Limb (tissue), 2 donors: ENCODE data around the gene IFNL4.
A peak's percentile ranks its signal among the peaks of the same experiment; 100 is the strongest.
"Not testable (repeated sequence)": the region's sequence is repeated elsewhere in the genome, so short reads cannot be mapped to it uniquely, and the experiment has no call there.

ENCODE experiments used
- DNase-seq, 2 donors: peaks; one replicate each; pipeline ENCODE4 v3.0.0-alpha.2; 2016; ENCODE audit errors: extremely low spot score in 2 of 2

IFNL4 gene

DNA sequence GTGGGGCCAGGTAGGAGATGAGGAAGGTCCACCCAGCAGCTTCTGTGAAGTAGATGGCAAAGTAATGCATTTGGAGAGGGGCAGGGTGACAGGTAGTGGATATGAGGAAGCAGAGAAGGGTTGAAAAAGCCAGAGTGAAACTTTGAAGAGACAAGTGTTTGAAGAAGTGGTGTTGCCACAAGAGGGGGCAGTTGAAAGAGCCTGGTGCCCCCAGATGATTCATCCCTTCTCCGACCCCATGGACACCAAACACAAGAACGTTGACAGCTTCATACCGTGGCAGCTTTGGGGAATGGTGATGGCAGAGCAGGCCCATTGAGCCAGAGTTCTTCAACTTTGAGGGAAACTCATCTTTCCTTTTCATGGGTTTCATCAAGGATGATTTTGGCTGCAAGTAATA is 23.7 kb downstream of the IFNL4 start:
- DNase-seq: no peak

DNA sequence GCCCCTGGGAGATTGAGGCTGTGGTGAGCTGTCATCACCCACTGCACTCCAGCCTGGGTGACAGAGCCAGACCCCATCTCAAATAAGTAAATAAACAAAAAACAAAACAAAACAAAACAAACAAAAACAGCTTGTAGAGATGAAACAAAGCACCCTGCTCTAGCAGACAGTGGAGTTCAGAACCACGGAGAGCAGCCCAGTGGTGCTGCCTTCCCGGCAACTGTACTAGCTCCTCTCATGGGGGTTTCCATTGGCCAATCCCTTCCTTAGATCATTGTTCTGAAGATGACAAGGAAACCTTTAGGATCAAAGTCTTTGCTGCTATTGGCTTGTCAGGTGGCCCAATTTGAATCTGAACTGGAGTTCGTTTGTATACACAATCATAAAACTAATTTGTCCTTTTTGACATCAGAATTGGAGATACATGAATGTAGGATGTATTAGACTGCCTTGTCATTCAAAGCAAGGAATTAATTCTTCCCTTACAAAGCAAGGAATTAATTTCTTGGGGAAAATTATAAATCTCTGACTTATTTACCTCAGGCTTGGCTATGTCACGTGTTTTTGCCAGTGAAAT is 24.9 kb downstream of the IFNL4 start:
- DNase-seq: peak in 1 of 2 donors; percentile 58

DNA sequence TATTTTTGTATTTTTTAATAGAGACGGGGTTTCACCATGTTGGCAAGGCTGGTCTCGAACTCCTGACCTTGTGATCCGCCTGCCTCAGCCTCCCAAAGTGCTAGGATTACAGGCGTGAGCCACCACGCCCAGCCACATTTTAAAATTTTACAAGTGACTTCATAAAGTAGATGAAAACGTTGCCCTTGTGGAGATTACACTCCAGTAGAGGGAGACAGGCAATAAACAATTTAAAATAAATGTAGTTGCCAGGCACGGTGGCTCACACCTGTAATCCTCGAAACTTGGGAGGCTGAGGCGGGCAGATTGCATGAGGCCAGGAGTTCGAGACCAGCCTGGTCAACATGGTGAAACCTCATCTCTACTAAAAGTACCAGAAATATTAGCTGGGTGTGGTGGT is 29.5 kb downstream of the IFNL4 start:
- not testable (repeated sequence) for DNase-seq

- no peak for DNase-seq
Measured at GRCh38 chr19:39218230-39219007, 30.2 kb downstream of the IFNL4 start.

DNA sequence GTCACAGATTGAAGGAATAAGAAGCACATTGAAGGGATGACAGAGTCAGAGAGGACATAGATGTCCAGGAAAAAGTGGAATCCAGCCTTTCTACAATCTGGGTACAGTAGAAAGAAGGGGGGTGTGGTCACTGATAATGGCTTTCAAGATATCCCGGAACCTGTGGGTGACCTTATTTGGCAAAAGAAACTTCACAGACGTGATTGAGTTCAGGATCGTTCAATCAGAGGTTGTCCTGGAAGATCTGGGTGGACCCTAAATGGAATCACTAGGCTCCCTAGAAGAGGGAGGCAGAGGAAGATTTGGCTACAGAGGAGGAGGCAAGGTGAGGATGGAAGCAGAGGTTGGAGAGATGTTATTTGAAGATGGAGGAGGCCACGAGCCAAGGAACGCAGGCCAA is 31.6 kb downstream of the IFNL4 start:
- no peak for DNase-seq

DNA sequence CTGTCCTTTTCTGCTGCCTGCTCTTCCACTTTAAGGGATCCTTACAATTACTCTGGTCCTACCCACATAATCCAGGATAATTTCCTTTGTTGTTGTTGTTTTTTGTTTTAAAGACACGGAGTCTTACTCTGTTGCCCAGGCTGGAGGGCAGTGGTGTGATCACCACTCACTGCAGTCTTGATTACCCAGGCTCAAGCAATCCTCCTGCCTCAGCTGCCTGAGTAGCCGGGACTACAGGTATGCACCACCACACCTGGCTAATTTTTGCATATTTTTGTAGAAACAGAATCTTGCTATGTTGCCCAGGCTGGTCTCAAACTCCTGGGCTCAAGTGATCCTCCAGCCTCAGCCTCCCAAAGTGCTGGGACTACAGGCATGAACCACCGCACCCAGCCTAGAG is 33.3 kb downstream of the IFNL4 start:
- DNase-seq: not testable (repeated sequence)

DNA sequence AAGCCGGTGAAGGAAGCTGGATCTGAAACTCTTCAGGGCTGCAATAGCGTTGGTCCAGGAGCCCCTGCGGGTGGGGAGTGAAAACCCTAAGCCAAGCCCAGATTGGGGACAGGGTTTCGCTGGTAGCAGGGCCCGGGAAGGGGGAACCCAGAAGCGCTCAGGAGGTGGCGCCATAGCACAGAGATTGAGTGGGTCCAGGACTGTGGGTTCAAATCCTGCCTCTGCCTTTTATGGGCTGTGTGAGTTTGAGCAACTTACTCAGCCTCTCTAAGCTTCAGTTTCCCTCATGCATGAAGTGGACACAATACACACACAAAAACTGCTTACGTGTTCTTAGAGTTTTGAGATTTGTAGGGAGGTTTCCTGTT is 36.3 kb downstream of the IFNL4 start:
- DNase-seq: no peak

DNA sequence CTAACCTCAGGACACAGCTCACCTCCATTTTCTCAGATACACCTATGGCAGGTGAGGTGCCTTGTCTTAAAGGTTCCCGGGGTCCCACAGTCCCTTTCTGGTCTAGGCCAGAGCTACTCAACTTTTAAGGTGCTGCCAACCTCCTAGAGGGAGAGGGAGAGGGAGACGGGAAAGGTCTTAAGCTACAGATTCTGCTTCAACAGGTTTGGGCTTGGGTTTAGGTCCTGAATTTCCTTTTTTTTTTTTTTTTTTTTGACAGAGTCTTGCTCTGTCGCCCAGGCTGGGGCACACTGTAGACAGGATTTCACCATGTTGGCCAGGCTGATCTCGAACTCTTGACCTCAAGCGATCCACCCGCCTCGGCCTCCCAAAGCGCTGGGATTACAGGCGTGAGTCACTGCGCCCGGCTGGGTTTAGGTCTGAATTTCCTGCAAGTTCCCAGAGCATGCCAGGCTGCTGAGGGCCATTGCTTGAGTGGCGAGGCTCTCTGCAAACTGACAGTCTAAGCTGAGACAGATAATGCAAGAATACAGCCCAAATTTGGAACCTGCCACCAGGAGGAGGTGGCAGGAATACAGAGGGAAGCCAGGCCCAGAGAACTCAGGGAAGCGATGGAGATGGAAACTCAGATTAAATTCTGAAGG is 36.8 kb downstream of the IFNL4 start:
- no peak for DNase-seq

DNA sequence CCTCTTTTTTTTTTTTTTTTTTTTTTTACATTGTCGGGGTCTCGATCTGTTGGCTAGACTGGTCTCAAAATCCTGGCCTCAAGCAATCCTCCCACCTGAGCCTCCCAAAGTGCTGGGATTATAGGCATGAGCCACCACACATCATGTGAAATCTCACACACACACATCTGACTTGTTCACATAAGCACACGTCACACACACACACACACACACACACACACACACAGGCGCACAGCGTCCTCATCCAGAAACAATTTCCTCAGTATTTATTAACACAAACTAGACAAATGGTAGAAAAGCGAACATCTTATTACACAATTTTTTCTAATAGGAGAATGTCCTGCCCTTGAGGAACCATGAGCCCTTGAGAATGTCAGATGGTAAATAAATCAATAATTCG is 39.5 kb downstream of the IFNL4 start:
- no peak for DNase-seq

DNA sequence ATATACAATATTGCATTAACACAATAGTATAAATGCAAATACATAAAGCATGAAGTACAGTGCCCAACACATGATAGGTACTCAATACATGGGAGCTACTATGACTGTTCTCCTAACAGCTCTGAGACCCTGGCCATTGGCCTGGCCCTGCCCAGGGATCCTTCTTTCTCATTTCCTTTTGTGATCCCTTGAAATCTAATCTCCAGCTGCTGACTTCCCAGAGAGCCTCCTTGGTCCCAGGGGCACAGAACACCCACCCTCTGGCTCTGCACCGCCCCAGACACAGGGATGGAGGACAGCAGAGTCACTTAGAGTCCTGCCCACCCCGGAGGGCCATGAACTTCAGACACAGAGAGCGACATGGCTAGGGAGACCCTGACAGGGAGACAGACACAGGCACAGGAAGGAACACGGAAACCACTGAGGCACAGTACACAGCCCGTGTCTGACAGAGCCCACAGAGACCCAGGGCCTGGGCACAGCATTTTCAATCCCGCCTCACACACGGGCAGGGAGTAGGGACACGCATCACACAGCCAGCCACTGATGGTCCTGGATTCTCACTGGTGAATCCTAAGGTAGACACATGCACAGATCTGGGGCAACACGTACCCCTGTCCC is 40.4 kb downstream of the IFNL4 start:
- DNase-seq: no peak

- DNase-seq: no peak
Measured at GRCh38 chr19:39207293-39207836, 41.3 kb downstream of the IFNL4 start.

DNA sequence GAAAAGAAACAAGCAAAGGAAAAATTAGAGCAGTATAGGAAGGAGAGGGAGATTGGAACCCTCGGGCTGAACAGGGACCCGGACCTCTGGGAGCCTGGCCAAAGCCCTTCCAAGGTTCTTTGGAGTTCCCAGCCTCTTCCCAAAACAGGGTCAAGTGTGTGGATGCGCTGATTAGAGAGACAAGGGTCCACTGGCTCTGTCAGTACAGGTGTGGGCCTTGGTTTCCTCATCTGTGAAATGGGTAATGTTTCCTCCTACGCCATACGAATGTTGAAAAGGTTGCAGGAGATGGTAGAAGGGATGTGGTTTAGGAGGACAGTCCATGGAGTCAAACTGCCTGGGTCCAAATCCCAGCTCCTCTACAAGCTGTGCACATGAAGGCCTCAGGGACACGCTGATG is 42.5 kb downstream of the IFNL4 start:
- DNase-seq: no peak

DNA sequence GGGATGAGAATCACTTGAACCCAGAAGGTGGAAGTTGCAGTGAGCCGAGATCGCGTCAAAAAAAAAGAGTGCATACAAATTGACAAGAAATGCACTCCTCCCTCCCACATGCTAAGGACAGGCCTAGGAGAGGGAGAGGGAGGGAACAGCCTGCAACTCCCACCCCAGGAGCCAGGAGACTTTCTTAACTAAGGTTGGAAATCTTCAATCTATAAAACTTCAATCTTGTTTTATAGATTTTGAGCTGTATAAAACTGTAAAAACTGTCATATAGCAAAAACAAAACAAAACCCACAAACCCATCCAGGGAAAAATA is 43.2 kb downstream of the IFNL4 start:
- DNase-seq: no peak

GRCh38 chr19:39203372-39204341 is 45.0 kb downstream of the IFNL4 start, which contains the start of gene SYCN:
TSS of gene SYCN (minus strand) at chr19:39204263. CDS start at chr19:39204254, 9 bp downstream.
- no peak for DNase-seq

DNA sequence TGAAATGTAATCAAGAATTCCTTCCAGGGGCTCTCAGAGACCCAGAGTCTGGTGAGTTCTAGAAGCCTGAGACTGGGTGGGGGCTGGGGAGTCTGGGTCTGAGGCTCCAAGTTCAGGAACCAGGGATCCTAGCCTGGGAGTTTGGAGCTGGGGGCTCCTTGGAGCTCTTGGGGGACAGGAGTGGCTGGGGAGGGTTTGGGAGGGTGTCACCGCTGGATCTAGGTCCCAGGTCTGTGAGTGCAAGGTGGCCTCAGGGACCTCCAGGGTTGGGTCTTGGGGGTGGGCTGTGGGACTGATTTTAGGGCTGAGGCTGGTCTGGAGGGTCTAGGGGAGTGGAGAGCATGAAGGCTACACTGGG is 45.7 kb downstream of the IFNL4 start:
- no peak for DNase-seq

DNA sequence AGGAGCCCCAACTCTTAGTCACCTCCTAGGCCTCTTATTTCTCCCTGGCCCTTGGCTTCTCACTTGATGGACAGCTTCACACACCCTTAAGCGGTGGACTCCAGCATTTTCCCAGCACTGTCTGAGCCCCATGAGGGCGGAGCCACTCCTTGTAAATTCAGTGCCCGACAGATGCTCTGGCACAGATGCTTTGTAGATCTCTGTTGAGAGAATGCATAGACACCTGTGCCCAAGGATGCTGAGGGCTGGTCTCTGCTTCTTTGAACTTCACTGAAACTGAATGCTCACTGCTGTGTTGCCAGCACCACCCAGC is 47.9 kb downstream of the IFNL4 start:
- DNase-seq: no peak

GRCh38 chr19:39200066-39200802 is 48.4 kb downstream of the IFNL4 start:
- no peak for DNase-seq

GRCh38 chr19:39199025-39199424 is 49.6 kb downstream of the IFNL4 start:
- no peak for DNase-seq

DNA sequence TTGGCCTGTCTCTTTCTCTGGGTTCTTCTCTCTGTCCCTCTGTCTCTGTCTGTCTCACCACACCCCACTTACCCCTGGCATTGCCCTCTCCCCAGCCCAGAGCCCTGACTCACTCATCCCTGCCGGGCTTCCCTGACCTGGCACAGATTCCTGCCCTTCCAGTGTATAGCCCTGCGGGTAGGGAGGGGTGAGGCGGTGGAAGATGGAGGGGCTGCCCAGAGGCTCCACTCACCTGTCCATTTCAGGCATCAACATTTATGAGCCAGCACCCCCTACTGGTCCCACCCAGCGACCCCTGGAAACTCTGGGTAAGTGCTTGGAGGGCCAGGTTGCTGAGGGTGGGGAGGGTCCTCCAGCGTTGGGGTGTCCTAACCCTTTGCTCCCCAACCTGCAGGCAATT is 50.8 kb downstream of the IFNL4 start:
- no peak for DNase-seq

DNA sequence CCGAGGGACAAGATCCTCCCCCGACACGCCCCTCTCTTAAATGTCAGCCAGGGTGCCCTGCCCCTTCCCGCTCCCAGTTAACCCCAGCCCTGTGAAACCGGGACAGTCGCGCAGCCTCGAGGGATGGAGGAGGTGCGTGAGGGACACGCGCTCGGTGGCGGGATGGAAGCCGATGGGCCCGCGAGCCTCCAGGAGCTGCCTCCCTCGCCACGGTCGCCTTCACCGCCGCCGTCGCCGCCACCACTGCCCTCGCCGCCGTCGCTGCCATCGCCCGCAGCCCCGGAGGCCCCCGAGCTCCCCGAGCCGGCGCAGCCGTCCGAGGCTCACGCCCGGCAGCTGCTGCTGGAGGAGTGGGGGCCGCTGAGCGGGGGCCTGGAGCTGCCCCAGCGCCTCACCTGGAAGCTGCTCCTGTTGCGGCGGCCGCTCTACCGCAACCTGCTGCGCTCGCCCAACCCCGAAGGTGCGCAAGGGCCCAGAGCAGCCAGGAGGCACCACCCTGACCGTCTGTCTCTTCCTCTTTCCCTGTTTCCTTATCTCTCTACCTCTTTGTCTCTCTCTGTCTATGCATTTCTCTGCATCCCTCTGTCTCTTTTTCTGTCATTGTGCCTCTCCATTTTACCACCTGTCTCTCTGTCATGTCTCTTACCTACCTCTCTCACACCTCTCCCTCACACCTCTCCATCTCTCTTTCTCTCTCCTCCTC is 51.6 kb downstream of the IFNL4 start, which contains the start of gene NCCRP1:
Gene NCCRP1 (plus strand): TSS at position 105 of the 703 bp plus-strand sequence. CDS start 19 bp downstream, at position 124.
- no peak for DNase-seq
